IMR-90 (cell line): ENCODE data around the gene UCHL5. TPM values are rescaled to one million over a fixed set of nuclear protein-coding genes. Genes with fewer than 3 reads are reported as not detected.
A peak's percentile ranks its signal among the peaks of the same experiment; 100 is the strongest.

Source experiments
- ATAC-seq: fragments of 200-7000 bp; cut with Tn5 transposase; 2 replicates; pipeline ENCODE4 v1.9.1; 2020; ENCODE audit warnings: low read depth, mild to moderate bottlenecking, moderate library complexity
- BruUV-seq: library from RNA; stranded (reverse); fragments of 400-500 nt; replicated peaks from 2 replicates; lab custom pipeline; 2021; lab: Mats Ljungman, UMichigan
- CTCF ChIA-PET: fragments of 300-600 bp; formaldehyde crosslinking; extraction: SDS; loops from one replicate; lab custom pipeline; 2021; ENCODE audit warnings: antibody characterized with exemption; lab: Yijun Ruan, JAX
- POLR2A ChIA-PET: fragments of 300-600 bp; sonication (Branson Sonifier 250); formaldehyde crosslinking; loops from one replicate; lab custom pipeline; 2022; ENCODE audit warnings: antibody characterized with exemption; ENCODE audit not compliant: unreplicated experiment; lab: Charles Lee
- DNase-seq: peaks from one replicate; pipeline ENCODE4 v3.0.0; 2013
- H2AFZ ChIP-seq: replicated peaks from 2 replicates; pipeline ENCODE3; 2013; ENCODE audit warnings: low read length, mild to moderate bottlenecking; ENCODE audit not compliant: poor library complexity
- H2AK5ac ChIP-seq: 2 replicates; pipeline ENCODE4 v1.6.1; 2013; ENCODE audit warnings: low read depth, low read length, inconsistent platforms
- H2AK9ac ChIP-seq: replicated peaks from 2 replicates; pipeline ENCODE3; 2013; ENCODE audit warnings: mild to moderate bottlenecking, low read depth, low read length, moderate library complexity; ENCODE audit not compliant: poor library complexity
- H2BK120ac ChIP-seq: 2 replicates; pipeline ENCODE4 v1.6.1; 2013; ENCODE audit warnings: low read depth, low read length, inconsistent platforms
- H2BK15ac ChIP-seq: 3 replicates; pipeline ENCODE4 v1.6.1; 2013; ENCODE audit warnings: low read depth, low read length, inconsistent platforms
- H2BK20ac ChIP-seq: 2 replicates; pipeline ENCODE4 v1.6.1; 2013; ENCODE audit warnings: low read depth, mild to moderate bottlenecking, inconsistent platforms, low read length, moderate library complexity
- H2BK5ac ChIP-seq: 2 replicates; pipeline ENCODE4 v1.6.1; 2013; ENCODE audit warnings: mild to moderate bottlenecking, low read depth, low read length, inconsistent platforms; ENCODE audit not compliant: poor library complexity, severe bottlenecking
- H3K14ac ChIP-seq: replicated peaks from 2 replicates; pipeline ENCODE4 v1.6.1; 2013; ENCODE audit warnings: low read depth, low read length, inconsistent platforms
- H3K18ac ChIP-seq: 2 replicates; pipeline ENCODE4 v1.6.1; 2013; ENCODE audit warnings: low read depth, low read length, control low read depth
- H3K23ac ChIP-seq: 2 replicates; pipeline ENCODE4 v1.6.1; 2013; ENCODE audit warnings: low read depth, low read length, inconsistent platforms
- H3K27ac ChIP-seq: 2 replicates; pipeline ENCODE4 v1.5.1; 2013; ENCODE audit warnings: mild to moderate bottlenecking, control low read depth, low read length; ENCODE audit not compliant: insufficient read depth
- H3K27me3 ChIP-seq: 2 replicates; pipeline ENCODE4 v1.6.1; 2013; ENCODE audit warnings: low read length; ENCODE audit not compliant: control insufficient read depth, insufficient read depth
- H3K36me3 ChIP-seq: 2 replicates; pipeline ENCODE4 v1.6.1; 2013; ENCODE audit warnings: low read length, mixed read lengths; ENCODE audit not compliant: control insufficient read depth, insufficient read depth
- H3K4ac ChIP-seq: 2 replicates; pipeline ENCODE4 v1.6.1; 2013; ENCODE audit warnings: low read depth, low read length, inconsistent platforms
- H3K4me1 ChIP-seq: 2 replicates; pipeline ENCODE4 v1.6.1; 2013; ENCODE audit warnings: low read length, mixed read lengths; ENCODE audit not compliant: control insufficient read depth, insufficient read depth
- H3K4me2 ChIP-seq: 2 replicates; pipeline ENCODE4 v1.6.1; 2013; ENCODE audit warnings: low read depth, mild to moderate bottlenecking, control low read depth, low read length, moderate library complexity
- H3K4me3 ChIP-seq: 2 replicates; pipeline ENCODE4 v1.5.1; 2013; ENCODE audit warnings: low read depth, mild to moderate bottlenecking, control low read depth, low read length, moderate library complexity; ENCODE audit not compliant: insufficient read depth
- H3K56ac ChIP-seq: 2 replicates; pipeline ENCODE4 v1.6.1; 2013; ENCODE audit warnings: low read length, inconsistent platforms; ENCODE audit not compliant: insufficient read depth; ENCODE audit errors: extremely low read depth
- H3K79me1 ChIP-seq, 2 experiments: 2 replicates each; pipeline ENCODE4 v1.6.1; 2013; ENCODE audit warnings: low read length in 2 of 2, inconsistent platforms in 1 of 2, low read depth in 1 of 2
- H3K9ac ChIP-seq: 2 replicates; pipeline ENCODE4 v1.6.1; 2013; ENCODE audit warnings: low read depth, low read length, control low read depth
- H3K9me1 ChIP-seq: 2 replicates; pipeline ENCODE4 v1.6.1; 2013; ENCODE audit warnings: low read length, inconsistent platforms; ENCODE audit not compliant: insufficient read depth
- H3K9me3 ChIP-seq: 2 replicates; pipeline ENCODE4 v1.6.1; 2013; ENCODE audit warnings: low read length; ENCODE audit not compliant: control insufficient read depth, insufficient read depth
- H4K20me1 ChIP-seq: 2 replicates; pipeline ENCODE4 v1.6.1; 2013; ENCODE audit warnings: low read length, inconsistent platforms; ENCODE audit not compliant: insufficient read depth
- H4K5ac ChIP-seq: 2 replicates; pipeline ENCODE4 v1.6.1; 2013; ENCODE audit warnings: mild to moderate bottlenecking, low read depth, low read length, control low read depth
- H4K8ac ChIP-seq, 2 experiments: 2 replicates each; pipeline ENCODE4 v1.6.1; 2013; ENCODE audit warnings: low read depth in 2 of 2, low read length in 2 of 2, control low read depth in 1 of 2, inconsistent platforms in 1 of 2
- H4K91ac ChIP-seq: 2 replicates; pipeline ENCODE4 v1.6.1; 2013; ENCODE audit warnings: low read depth, low read length, inconsistent platforms; ENCODE audit not compliant: insufficient read depth
- MAFK ChIP-seq: IDR thresholded peaks from 2 replicates; pipeline ENCODE4 v1.6.1; 2012; ENCODE audit warnings: low read depth, low read length, improper control_type of control experiment
- MXI1 ChIP-seq: IDR thresholded peaks from 2 replicates; pipeline ENCODE4 v1.6.1; 2012; ENCODE audit warnings: low read depth, mild to moderate bottlenecking, low read length, moderate library complexity, borderline replicate concordance
- RAD21 ChIP-seq: IDR thresholded peaks from 2 replicates; pipeline ENCODE4 v1.6.1; 2012; ENCODE audit warnings: low read length, improper control_type of control experiment
- RFX5 ChIP-seq: IDR thresholded peaks from 2 replicates; pipeline ENCODE4 v1.8.0; 2012; ENCODE audit warnings: low read depth, mild to moderate bottlenecking, low read length, moderate library complexity
- SMC3 ChIP-seq: fragments of 150-350 bp; IDR thresholded peaks from 2 replicates; pipeline ENCODE4 v1.6.1; 2016; ENCODE audit warnings: low read depth, mild to moderate bottlenecking, antibody characterized with exemption, low read length, moderate library complexity
- USF2 ChIP-seq: fragments of 150-350 bp; IDR thresholded peaks from 2 replicates; pipeline ENCODE4 v1.6.1; 2017; ENCODE audit warnings: mild to moderate bottlenecking, antibody characterized with exemption, low read length, low read depth
- WGBS, 2 experiments: methylation state at CpG; one replicate each; pipeline versions ENCODE4 v1.1.5 to v1.1.7; 2013; ENCODE audit warnings: missing lambda C conversion rate in 2 of 2; ENCODE audit not compliant: insufficient read length in 1 of 2; ENCODE audit errors: extremely low coverage in 2 of 2; 5-methylcytosine and 5-hydroxymethylcytosine counted together
- dilution Hi-C: fragments of 300-500 bp; cut with HindIII; formaldehyde crosslinking; loops from one replicate; pipeline ENCODE4 v1.14.3; 2018; ENCODE audit warnings: low sequenced_read_pairs; ENCODE audit not compliant: unreplicated experiment
- in situ Hi-C: fragments of 300-500 bp; cut with MboI; formaldehyde crosslinking; loops from 3 replicates; pipeline ENCODE4 v1.14.3; 2019; ENCODE audit warnings: low sequenced_read_pairs, inconsistent platforms, mixed read lengths
- intact Hi-C: fragments of 100-400 bp; cut with micrococcal nuclease; formaldehyde crosslinking; loops from 2 replicates; pipeline ENCODE4 v1.10.0; 2022
- polyA plus RNA-seq, 3 experiments: library from polyadenylated mRNA; depleted of rRNA; stranded (reverse); fragments of >200 nt; gene quantifications; 2 replicates each; pipeline ENCODE4 v1.2.3, GENCODE V29; 2012; ENCODE audit warnings: low replicate concordance in 1 of 3
- total RNA-seq: library from RNA; depleted of rRNA; stranded (reverse); fragments of >200 nt; gene quantifications from 2 replicates; pipeline ENCODE4 v1.2.3, GENCODE V29; 2012

UCHL5 gene
- total and polyA plus RNA-seq, 2 of the 4 experiments (the other 2 are of a cell fraction) = 12.9 to 18.4 TPM

- Histone ChIP-seq H2BK20ac (no peak overlapping the region), H4K8ac (no peak overlapping the region), H3K14ac (peak overlapping the region; percentile 52; the same call in 1 of the 2 replicates), H3K4me2 (peak overlapping the region; percentile 83), H3K27me3 (no peaks in the 10 kb centered on the region), H3K9me1 (peaks cover 6% of the 10 kb centered on the region), H3K56ac (peak overlapping the region; percentile 29; the same call in 1 of the 2 replicates), H4K20me1 (peaks cover 15% of the 10 kb centered on the region; the same call in 1 of the 2 replicates), H2AK9ac (no peak overlapping the region), H3K79me1 (peaks cover 5 to 42% of the 10 kb centered on the region in 2 experiments; a peak in 2 of 4 replicates), H2BK5ac (peak overlapping the region; percentile 48), H3K36me3 (no peaks in the 10 kb centered on the region), H2AFZ (no peak overlapping the region), H3K9ac (peak overlapping the region; percentile 79; the same call in 1 of the 2 replicates), H2BK15ac (no peak overlapping the region), H4K5ac (no peak overlapping the region; the same call in 1 of the 2 replicates), H3K4me3 (peak overlapping the region; percentile 82), H2AK5ac (no peak overlapping the region), H3K27ac (peak overlapping the region; percentile 39; the same call in 1 of the 2 replicates), H3K18ac (no peak overlapping the region), H3K9me3 (no peaks in the 10 kb centered on the region), H3K23ac (peak overlapping the region; percentile 77), H3K4me1 (peaks cover 2% of the 10 kb centered on the region; the same call in 1 of the 2 replicates), H3K4ac (peak overlapping the region; percentile 8; the same call in 1 of the 2 replicates), H4K91ac (no peak overlapping the region), H2BK120ac (no peak overlapping the region)
- TF ChIP-seq RFX5 = no peak
- TF ChIP-seq RAD21 = no peak
- TF ChIP-seq SMC3 = no peak
- peak; percentile 46; the same call in 1 of the 2 replicates for TF ChIP-seq USF2
- TF ChIP-seq MXI1 = peak; percentile 84; the same call in 1 of the 2 replicates
- no peak for TF ChIP-seq MAFK
- in situ Hi-C loops = no loop called here
- BruUV-seq = TSS peak; percentile 37
- peak; percentile 22 for DNase-seq
- ChIA-PET POLR2A (no interaction called here), CTCF (interaction anchor here (0.6 kb wide), 1 partner anchor 580 kb away, joined by 3 read pairs; no protein-coding TSS in a partner anchor)
- dilution Hi-C loops = no loop called here
- WGBS, 2 experiments = no CpG with 5 or more reads among the region's 2 CpGs
- no peak for ATAC-seq
- intact Hi-C loops = no loop called here
These were observed 1.8 kb upstream of the UCHL5 start for GRCh38 chr1:193060938-193061337.
